Measurements from ENCODE around the gene NGEF. TPM values are rescaled to one million over a fixed set of nuclear protein-coding genes. Genes with fewer than 3 reads are reported as not detected.

NGEF gene
- total and polyA plus RNA-seq, 7 donors, result 0.28 to 13.9 (median 10.8) TPM; not detected in 2

GRCh38 chr2:233007270-233007669 is 5.8 kb downstream of the NGEF start:
- Histone ChIP-seq H3K27ac (no peak overlapping the region), H3K9me3 (no peaks in the 10 kb centered on the region), H3K36me3 (no peaks in the 10 kb centered on the region), H3K4me3 (no peak overlapping the region), H3K4me1 (no peaks in the 10 kb centered on the region), H3K27me3 (no peaks in the 10 kb centered on the region)
- WGBS, 2 donors, result 81 to 88% methylated on average over 7 of the region's 7 CpGs
- DNase-seq, result no peak
- no peak for TF ChIP-seq CTCF (IDR thresholded peaks at IDR 0.05)
- TF ChIP-seq EP300 (IDR thresholded peaks at IDR 0.05), result no peak
- TF ChIP-seq POLR2AphosphoS5 (IDR thresholded peaks at IDR 0.05), result no peak
- TF ChIP-seq POLR2A (IDR thresholded peaks at IDR 0.05), result no peak
- intact Hi-C loops (cut with DNase I), result no loop called here

GRCh38 chr2:233006648-233007047 is 6.4 kb downstream of the NGEF start:
- no peak overlapping the region for H3K27ac ChIP-seq
- DNase-seq, result no peak
- TF ChIP-seq POLR2AphosphoS5 (IDR thresholded peaks at IDR 0.05) (no peak), POLR2A (IDR thresholded peaks at IDR 0.05) (no peak), EP300 (IDR thresholded peaks at IDR 0.05) (no peak), CTCF (IDR thresholded peaks at IDR 0.05) (no peak)
- H3K9me3 ChIP-seq, result no peaks in the 10 kb centered on the region
- H3K36me3 ChIP-seq, result no peaks in the 10 kb centered on the region
- WGBS, 2 donors, result 93 to 95% methylated on average over 6 of the region's 6 CpGs
- no peaks in the 10 kb centered on the region for H3K27me3 ChIP-seq
- H3K4me3 ChIP-seq, result no peak overlapping the region
- no peaks in the 10 kb centered on the region for H3K4me1 ChIP-seq
- intact Hi-C loops (cut with DNase I), result no loop called here

- no peak for DNase-seq
Observed at GRCh38 chr2:233005096-233005495, 8.0 kb downstream of the NGEF start.

GRCh38 chr2:233003658-233004555 is 9.1 kb downstream of the NGEF start:
- WGBS, 2 donors, result 75 to 81% methylated on average over 9 of the region's 9 CpGs
- Histone ChIP-seq H3K27me3 (no peaks in the 10 kb centered on the region), H3K4me1 (no peaks in the 10 kb centered on the region), H3K27ac (no peak overlapping the region), H3K9me3 (no peaks in the 10 kb centered on the region), H3K4me3 (no peak overlapping the region), H3K36me3 (no peaks in the 10 kb centered on the region)
- intact Hi-C loops (cut with DNase I), result no loop called here
- DNase-seq, result no peak
- TF ChIP-seq CTCF (IDR thresholded peaks at IDR 0.05) (no peak), POLR2A (IDR thresholded peaks at IDR 0.05) (no peak), EP300 (IDR thresholded peaks at IDR 0.05) (no peak), POLR2AphosphoS5 (IDR thresholded peaks at IDR 0.05) (no peak)

More at GRCh38 chr2:233005096-233005495, 8.0 kb downstream of the NGEF start:
- intact Hi-C loops (cut with DNase I), result no loop called here
- no peak overlapping the region for H3K4me3 ChIP-seq
- no peak overlapping the region for H3K27ac ChIP-seq
- WGBS, 2 donors, result 93 to 94% methylated on average over 6 of the region's 6 CpGs
- H3K4me1 ChIP-seq, result no peaks in the 10 kb centered on the region
- no peaks in the 10 kb centered on the region for H3K36me3 ChIP-seq
- no peaks in the 10 kb centered on the region for H3K27me3 ChIP-seq
- no peaks in the 10 kb centered on the region for H3K9me3 ChIP-seq
- TF ChIP-seq EP300 (IDR thresholded peaks at IDR 0.05) (no peak), POLR2AphosphoS5 (IDR thresholded peaks at IDR 0.05) (no peak), CTCF (IDR thresholded peaks at IDR 0.05) (no peak), POLR2A (IDR thresholded peaks at IDR 0.05) (no peak)
